ENCODE data around the gene COA5. TPM values are rescaled to one million over a fixed set of nuclear protein-coding genes. Genes with fewer than 3 reads are reported as not detected.

Gene COA5
- total RNA-seq, 2 donors from 2014 or later: 29.4 to 32.2 TPM

GRCh38 chr2:98550165-98550564 lies 58.1 kb downstream of the COA5 start:
- peaks cover 84% of the 10 kb centered on the region for H3K4me1 Mint-ChIP-seq (ENCODE audit: low read depth)
- H3K4me3 Mint-ChIP-seq: peak overlapping the region in 1 of 2 donors; percentile 18
- DNase-seq (no peak), ATAC-seq (replicated peaks in 1 of 2) (no peak)
- peaks cover 11 to 27% of the 10 kb centered on the region in 2 donors for H3K36me3 Mint-ChIP-seq (ENCODE audit: insufficient read depth in 2 of 2)
- no peaks in the 10 kb centered on the region for H3K9me3 Mint-ChIP-seq
- no peaks in the 10 kb centered on the region for H3K27me3 Mint-ChIP-seq (ENCODE audit: low read depth)
- peak overlapping the region; percentile 85 for H3K27ac Mint-ChIP-seq

Other genes starting within 250 kb of the COA5 start
- 10 to 100 TPM; 51.6 to 55.1 TPM for gene INPP4A, start 163.7 kb downstream of the COA5 start, total RNA-seq
- 10 to 100 TPM; 35.2 to 40.6 TPM for gene UNC50, start 77 bp upstream of the COA5 start, total RNA-seq
- 100 to 1,000 TPM; 108 to 109 TPM for gene MGAT4A, start 122.6 kb upstream of the COA5 start, total RNA-seq

Measured in activated T-cell treated with anti-CD3 and anti-CD28 coated beads, Interleukin-2, amount 50 U/mL, for 72 hours (primary cell).